Measurements from ENCODE around the gene ART1.
"Not testable (repeated sequence)": the region's sequence is repeated elsewhere in the genome, so short reads cannot be mapped to it uniquely, and the experiment has no call there.

ART1 gene

GRCh38 chr11:3644817-3645235 is at the start of gene ART1:
ART1 (plus strand) TSS chr11:3645128; CDS start chr11:3659214, 14,086 bp downstream.
- no peak for DNase-seq (ENCODE audit: extremely low read depth, low read depth)
- TF ChIP-seq CTCF (IDR thresholded peaks at IDR 0.05; ENCODE audit: low read depth, low read length, missing control alignments), result no peak
- H3K4me3 ChIP-seq (replicated peaks; ENCODE audit: low read depth, low read length), result no peak within 1 kb of the TSS

- DNase-seq (ENCODE audit: extremely low read depth, low read depth); H3K4me3 ChIP-seq (replicated peaks; ENCODE audit: low read depth, low read length): not testable (repeated sequence)
These were observed 47.2 kb upstream of the ART1 start for GRCh38 chr11:3597743-3598142.

GRCh38 chr11:3600201-3600600 is 44.7 kb upstream of the ART1 start:
- not testable (repeated sequence) for DNase-seq (ENCODE audit: extremely low read depth, low read depth)

GRCh38 chr11:3604167-3604566 is 40.8 kb upstream of the ART1 start:
- TF ChIP-seq CTCF (IDR thresholded peaks at IDR 0.05; ENCODE audit: low read depth, low read length, missing control alignments), result no peak
- no peak for DNase-seq (ENCODE audit: extremely low read depth, low read depth)
- H3K4me3 ChIP-seq (replicated peaks; ENCODE audit: low read depth, low read length), result no peak overlapping the region

More at GRCh38 chr11:3600201-3600600, 44.7 kb upstream of the ART1 start:
- not testable (repeated sequence) for H3K4me3 ChIP-seq (replicated peaks; ENCODE audit: low read depth, low read length)

- H3K4me3 ChIP-seq (replicated peaks; ENCODE audit: low read depth, low read length), result no peak overlapping the region
- TF ChIP-seq CTCF (IDR thresholded peaks at IDR 0.05; ENCODE audit: low read depth, low read length, missing control alignments), result no peak
- no peak for DNase-seq (ENCODE audit: extremely low read depth, low read depth)
These were observed 39.7 kb upstream of the ART1 start for GRCh38 chr11:3605283-3605662.

- no peak for DNase-seq (ENCODE audit: extremely low read depth, low read depth)
- no peak for TF ChIP-seq CTCF (IDR thresholded peaks at IDR 0.05; ENCODE audit: low read depth, low read length, missing control alignments)
- no peak overlapping the region for H3K4me3 ChIP-seq (replicated peaks; ENCODE audit: low read depth, low read length)
These were observed 39.1 kb upstream of the ART1 start for GRCh38 chr11:3605771-3606203.

GRCh38 chr11:3609416-3610265 is 35.3 kb upstream of the ART1 start:
- peak; percentile 26 for DNase-seq (ENCODE audit: extremely low read depth, low read depth)
- H3K4me3 ChIP-seq (replicated peaks; ENCODE audit: low read depth, low read length), result no peak overlapping the region
- TF ChIP-seq CTCF (IDR thresholded peaks at IDR 0.05; ENCODE audit: low read depth, low read length, missing control alignments), result peak; percentile 89

- H3K4me3 ChIP-seq (replicated peaks; ENCODE audit: low read depth, low read length), result no peak overlapping the region
- TF ChIP-seq CTCF (IDR thresholded peaks at IDR 0.05; ENCODE audit: low read depth, low read length, missing control alignments), result no peak
- no peak for DNase-seq (ENCODE audit: extremely low read depth, low read depth)
These were observed 34.1 kb upstream of the ART1 start for GRCh38 chr11:3610846-3611245.
